HEK293T (cell line): Measurements from ENCODE around the gene ARHGAP6.

Experiments
- ARNT ChIP-seq: fragments of 450-650 bp; IDR thresholded peaks from 2 replicates; pipeline ENCODE4 v1.6.1; 2017; ENCODE audit warnings: mild to moderate bottlenecking
- BHLHE40 ChIP-seq: fragments of 450-650 bp; IDR thresholded peaks from 2 replicates; pipeline ENCODE4 v1.6.1; 2016; ENCODE audit warnings: mild to moderate bottlenecking, moderate library complexity, borderline replicate concordance
- CTBP1 ChIP-seq: fragments of 450-650 bp; IDR thresholded peaks from 2 replicates; pipeline ENCODE4 v1.6.1; 2016; ENCODE audit warnings: borderline replicate concordance
- ELF4 ChIP-seq: fragments of 450-650 bp; IDR thresholded peaks from 2 replicates; pipeline ENCODE4 v1.6.1; 2017; ENCODE audit warnings: antibody characterized with exemption
- FOXK2 ChIP-seq: fragments of 450-650 bp; IDR thresholded peaks from 2 replicates; pipeline ENCODE4 v1.6.1; 2016; ENCODE audit warnings: mild to moderate bottlenecking
- FOXM1 ChIP-seq: fragments of 450-650 bp; IDR thresholded peaks from 2 replicates; pipeline ENCODE4 v1.6.1; 2017; ENCODE audit warnings: mild to moderate bottlenecking, borderline replicate concordance
- HDGF ChIP-seq: fragments of 450-650 bp; IDR thresholded peaks from 2 replicates; pipeline ENCODE4 v1.6.1; 2017; ENCODE audit warnings: antibody characterized with exemption, borderline replicate concordance
- LEF1 ChIP-seq: fragments of 450-650 bp; IDR thresholded peaks from 2 replicates; pipeline ENCODE4 v1.6.1; 2017; ENCODE audit warnings: mild to moderate bottlenecking, borderline replicate concordance
- NFRKB ChIP-seq: fragments of 450-650 bp; IDR thresholded peaks from 2 replicates; pipeline ENCODE4 v1.6.1; 2016; ENCODE audit warnings: mild to moderate bottlenecking, moderate library complexity
- PKNOX1 ChIP-seq: fragments of 450-650 bp; IDR thresholded peaks from 2 replicates; pipeline ENCODE4 v1.6.1; 2016
- SP1 ChIP-seq: fragments of 450-650 bp; IDR thresholded peaks from 2 replicates; pipeline ENCODE4 v1.6.1; 2017
- SUZ12 ChIP-seq: fragments of 450-650 bp; IDR thresholded peaks from 2 replicates; pipeline ENCODE4 v1.6.1; 2016; ENCODE audit warnings: mild to moderate bottlenecking
- TARDBP ChIP-seq: fragments of 450-650 bp; IDR thresholded peaks from 2 replicates; pipeline ENCODE4 v1.6.1; 2016
- ZNF384 ChIP-seq: fragments of 450-650 bp; IDR thresholded peaks from 2 replicates; pipeline ENCODE4 v1.6.1; 2016

- TF ChIP-seq LEF1 (no peak), ELF4 (no peak), BHLHE40 (no peak), NFRKB (no peak), FOXM1 (no peak), SP1 (no peak), TARDBP (no peak), HDGF (no peak), ZNF384 (no peak), FOXK2 (no peak), PKNOX1 (no peak), CTBP1 (no peak), ARNT (no peak), SUZ12 (no peak)
Observed at GRCh38 chrX:11480626-11481025, 185.1 kb downstream of the ARHGAP6 start.
